HepG2 (cell line): ENCODE data around the gene MAN1B1. TPM values are rescaled to one million over a fixed set of nuclear protein-coding genes. Genes with fewer than 3 reads are reported as not detected.

Source experiments
- ATAC-seq: fragments of 200-7000 bp; cut with Tn5 transposase; 3 replicates; pipeline ENCODE4 v1.9.1; 2020; ENCODE audit warnings: mild to moderate bottlenecking, moderate library complexity
- BruUV-seq: library from RNA; stranded (reverse); fragments of 400-500 nt; replicated peaks from 2 replicates; lab custom pipeline; 2021; lab: Mats Ljungman, UMichigan
- CTCF ChIA-PET: fragments of 300-600 bp; formaldehyde crosslinking; extraction: SDS; loops from one replicate; lab custom pipeline; 2021; ENCODE audit warnings: low total read pairs, inconsistent platforms, low intra/inter-chr PET ratio; lab: Yijun Ruan, JAX
- POLR2A ChIA-PET: fragments of 350-600 bp; sonication (Branson Sonifier 250); formaldehyde crosslinking; loops from one replicate; lab custom pipeline; 2020; ENCODE audit warnings: antibody characterized with exemption, inconsistent platforms; lab: Yijun Ruan, JAX
- DNase-seq: peaks from one replicate; pipeline ENCODE4 v3.0.0-alpha.2; 2015; ENCODE audit warnings: low spot score
- FAIRE-seq: peaks from 3 replicates; lab custom pipeline; 2011; peaks lifted over from hg19 to GRCh38; lab: Jason Lieb, UNC
- H2AFZ ChIP-seq: one replicate; pipeline ENCODE4 v1.6.1; 2011; ENCODE audit warnings: low read length, inconsistent platforms
- H3K27ac ChIP-seq: fragments of 300-600 bp; 3 replicates; pipeline ENCODE4 v1.8.0; 2011; ENCODE audit warnings: mixed run types, mild to moderate bottlenecking, mixed read lengths, low read length, inconsistent platforms; ENCODE audit not compliant: insufficient read depth; ENCODE audit errors: extremely low read length
- H3K27me3 ChIP-seq, 2 experiments: fragments of 200-600 bp in 1 of 2; 2 replicates in 1 of 2; 3 replicates in 1 of 2; pipeline versions ENCODE4 v1.6.0 to v1.8.0; 2011; ENCODE audit warnings: low read length in 2 of 2, mild to moderate bottlenecking in 2 of 2, moderate library complexity in 2 of 2, inconsistent platforms in 1 of 2; ENCODE audit not compliant: insufficient read depth in 2 of 2, control insufficient read depth in 1 of 2
- H3K36me3 ChIP-seq, 2 experiments: fragments of 200-600 bp in 1 of 2; replicated peaks in 1 of 2; 2 replicates in 1 of 2; 3 replicates in 1 of 2; pipeline versions ENCODE4 v1.5.1 to v1.8.0; 2011; ENCODE audit warnings: low read length in 2 of 2, inconsistent platforms in 1 of 2; ENCODE audit not compliant: insufficient read depth in 2 of 2, control insufficient read depth in 1 of 2
- H3K4me1 ChIP-seq: 2 replicates; pipeline ENCODE4 v1.5.1; 2012; ENCODE audit warnings: low read length, inconsistent platforms; ENCODE audit not compliant: insufficient read depth
- H3K4me2 ChIP-seq: 2 replicates; pipeline ENCODE4 v1.6.0; 2011; ENCODE audit warnings: low read depth, low read length, inconsistent platforms
- H3K4me3 ChIP-seq, 3 experiments: fragments of 200-600 bp in 1 of 3; sonication (generic), shearing (Covaris generic) in 1 of 3; replicated peaks in 1 of 3; 2 replicates each; pipeline ENCODE4 v1.5.1; 2011 to 2016; ENCODE audit warnings: low read length in 3 of 3, inconsistent platforms in 2 of 3, low read depth in 2 of 3, mild to moderate bottlenecking in 2 of 3, control low read depth in 1 of 3, mixed read lengths in 1 of 3; ENCODE audit not compliant: insufficient read depth in 1 of 3
- H3K79me2 ChIP-seq: one replicate; pipeline ENCODE4 v1.6.1; 2011; ENCODE audit warnings: low read length, inconsistent platforms; ENCODE audit not compliant: insufficient read depth
- H3K9ac ChIP-seq: 2 replicates; pipeline ENCODE4 v1.6.0; 2011; ENCODE audit warnings: mild to moderate bottlenecking, low read depth, low read length, inconsistent platforms; ENCODE audit not compliant: insufficient read depth
- H3K9me3 ChIP-seq: 2 replicates; pipeline ENCODE4 v1.5.1; 2012; ENCODE audit warnings: mild to moderate bottlenecking, low read length
- H4K20me1 ChIP-seq: 2 replicates; pipeline ENCODE4 v1.6.0; 2011; ENCODE audit warnings: inconsistent platforms, mild to moderate bottlenecking, low read length, moderate library complexity; ENCODE audit not compliant: insufficient read depth
- GLI4 ChIP-seq: sonication (generic); formaldehyde crosslinking; IDR thresholded peaks from 2 replicates; pipeline ENCODE4 v1.5.1; 2020; ENCODE audit warnings: missing genetic modification reagents, mild to moderate bottlenecking, moderate library complexity, borderline replicate concordance
- GLMP ChIP-seq: sonication (generic); formaldehyde crosslinking; IDR thresholded peaks from 2 replicates; pipeline ENCODE4 v1.9.0; 2021; ENCODE audit warnings: missing genetic modification reagents, mild to moderate bottlenecking, borderline replicate concordance
- HMGXB4 ChIP-seq, 2 experiments: sonication (generic) in 1 of 2; formaldehyde crosslinking in 1 of 2; IDR thresholded peaks; 2 replicates each; pipeline versions ENCODE4 v1.4.0 to v1.6.1; 2018 to 2020; ENCODE audit warnings: missing genetic modification reagents in 2 of 2, borderline replicate concordance in 1 of 2, low read depth in 1 of 2, mild to moderate bottlenecking in 1 of 2, missing biosample characterization in 1 of 2
- HNRNPL ChIP-seq: fragments of 200-400 bp; formaldehyde crosslinking; IDR thresholded peaks from 2 replicates; pipeline ENCODE4 v1.6.1; 2017; ENCODE audit warnings: mild to moderate bottlenecking, low read depth, low read length
- MTF1 ChIP-seq: sonication (generic); formaldehyde crosslinking; IDR thresholded peaks from 2 replicates; pipeline ENCODE4 v1.5.0; 2020; ENCODE audit warnings: missing genetic modification reagents
- MXD3 ChIP-seq: IDR thresholded peaks from 2 replicates; pipeline ENCODE4 v1.6.1; 2016; ENCODE audit warnings: mild to moderate bottlenecking, missing biosample characterization, missing genetic modification reagents
- NFAT5 ChIP-seq: sonication (generic); formaldehyde crosslinking; IDR thresholded peaks from 2 replicates; pipeline ENCODE4 v1.4.0; 2020; ENCODE audit warnings: missing genetic modification reagents
- USF2 ChIP-seq, 2 experiments: sonication (generic) in 1 of 2; formaldehyde crosslinking in 1 of 2; IDR thresholded peaks; 2 replicates each; pipeline versions ENCODE4 v1.5.1 to v1.6.1; 2011 to 2020; ENCODE audit warnings: borderline replicate concordance in 1 of 2, low read depth in 1 of 2, low read length in 1 of 2, mild to moderate bottlenecking in 1 of 2, missing genetic modification reagents in 1 of 2, moderate library complexity in 1 of 2
- ZNF547 ChIP-seq: sonication (generic); formaldehyde crosslinking; IDR thresholded peaks from 2 replicates; pipeline ENCODE4 v1.5.1; 2020; ENCODE audit warnings: mild to moderate bottlenecking, missing genetic modification reagents
- ZNF614 ChIP-seq: IDR thresholded peaks from 2 replicates; pipeline ENCODE4 v1.6.1; 2018; ENCODE audit warnings: missing biosample characterization, missing genetic modification reagents, inconsistent platforms, borderline replicate concordance
- ZNF737 ChIP-seq: sonication (generic); formaldehyde crosslinking; IDR thresholded peaks from 2 replicates; pipeline ENCODE4 v1.5.0; 2020; ENCODE audit warnings: missing genetic modification reagents, mild to moderate bottlenecking, borderline replicate concordance
- WGBS: methylation state at CpG from one replicate; pipeline ENCODE4 v1.1.6; 2017; ENCODE audit warnings: low lambda C conversion rate; 5-methylcytosine and 5-hydroxymethylcytosine counted together
- in situ Hi-C: cut with HindIII; loops from 2 replicates; pipeline ENCODE4 v1.10.0; 2017; ENCODE audit warnings: low pct_unique_long_range_greater_than_20kb; ENCODE audit not compliant: extremely low pct_ligation_motif_present
- intact Hi-C: fragments of 100-400 bp; cut with micrococcal nuclease; formaldehyde crosslinking; loops from one replicate; pipeline ENCODE4 v1.10.0; 2022; ENCODE audit not compliant: unreplicated experiment
- polyA plus RNA-seq, 8 experiments: library from polyadenylated mRNA; depleted of rRNA in 3 of 8; stranded (reverse) in 7 of 8; unstranded in 1 of 8; fragments of >200 nt; fragmentation: Illumina TruSeq in 4 of 8; extraction: Trizol in 4 of 8; gene quantifications; 2 replicates each; pipeline versions ENCODE4 v1.2.1 to v1.2.3, GENCODE V29; 2011 to 2016; ENCODE audit warnings: low read depth in 4 of 8, missing spikeins in 1 of 8, mixed read lengths in 1 of 8; ENCODE audit not compliant: insufficient read depth in 1 of 8
- total RNA-seq, 5 experiments: library from RNA; depleted of rRNA; stranded (reverse); fragments of >200 nt; fragmentation: Illumina TruSeq; extraction: Trizol; gene quantifications; 2 replicates each; pipeline ENCODE4 v1.2.3, GENCODE V29; 2016; ENCODE audit warnings: low read depth in 1 of 5

Gene MAN1B1
- total and polyA plus RNA-seq, 2 of the 13 experiments (the other 11 are each of a cell fraction or from before 2014, with no cell fraction given) = 48.9 to 59.5 TPM

- POLR2A ChIA-PET = interaction anchor here (0.6 to 6.0 kb wide), 15 partner anchors 10 to 590 kb away, joined by 3 to 105 read pairs (median 4); partner anchors contain the start of genes ENTPD2, MAN1B1, SSNA1 and TMEM141
- CTCF ChIA-PET = no interaction called here
- FAIRE-seq (no peak), ATAC-seq (peak; percentile 49), DNase-seq (peak; percentile 64)
- intact Hi-C loops = no loop called here
- Histone ChIP-seq H3K4me1 (peaks cover 60% of the 10 kb centered on the region), H3K4me2 (peak overlapping the region; percentile 96), H3K27ac (peak overlapping the region; percentile 70), H3K4me3 (peak overlapping the region; percentile 58 to 88 (median 74)), H3K79me2 (peaks cover 13% of the 10 kb centered on the region), H3K9me3 (no peaks in the 10 kb centered on the region), H2AFZ (no peak overlapping the region), H3K27me3 (no peaks in the 10 kb centered on the region; a peak in 1 of 5 replicates), H3K36me3 (peaks cover 2 to 4% of the 10 kb centered on the region in 2 experiments; a peak in 1 of 5 replicates), H3K9ac (peak overlapping the region; percentile 66), H4K20me1 (peaks cover 7% of the 10 kb centered on the region; the same call in 1 of the 2 replicates)
- 0% methylated on average over 4 of the region's 6 CpGs for WGBS
- BruUV-seq = no TSS peak
- in situ Hi-C loops = no loop called here
- TF ChIP-seq MXD3 (CRISPR knock-in tag) = 0 out of 2 replicates have a peak, but pooled peaks have one; percentile 31
- 0 out of 2 replicates have a peak, but pooled peaks have one; percentile 38 for TF ChIP-seq HNRNPL
- TF ChIP-seq USF2 (IDR thresholded peaks at IDR 0.05; ENCODE audit: low read depth, low read length) = no peak
- 0 out of 2 replicates have a peak, but pooled peaks have one; percentile 12 for TF ChIP-seq USF2 (CRISPR knock-in tag; IDR thresholded peaks at IDR 0.05; ENCODE audit: borderline replicate concordance)
- TF ChIP-seq ZNF737 (CRISPR knock-in tag) = no peak
- TF ChIP-seq HMGXB4 (CRISPR knock-in tag; IDR thresholded peaks at IDR 0.05; ENCODE audit: borderline replicate concordance in 1 of 2, low read depth in 1 of 2) = peak in 1 of 2 experiments; percentile 44; a peak in 1 of 4 replicates
- TF ChIP-seq MTF1 (CRISPR knock-in tag) = no peak
- peak; percentile 70; the same call in 1 of the 2 replicates for TF ChIP-seq ZNF547
- no peak for TF ChIP-seq GLMP (CRISPR knock-in tag)
- TF ChIP-seq NFAT5 (CRISPR knock-in tag) = no peak
- peak; percentile 80; the same call in 1 of the 2 replicates for TF ChIP-seq GLI4 (CRISPR knock-in tag)
- TF ChIP-seq ZNF614 (CRISPR knock-in tag) = peak; percentile 32; the same call in 1 of the 2 replicates
These were observed 15.9 kb upstream of the MAN1B1 start for GRCh38 chr9:137070906-137071275.
